ENCODE measurements around the gene FGF22.

Gene FGF22

DNA sequence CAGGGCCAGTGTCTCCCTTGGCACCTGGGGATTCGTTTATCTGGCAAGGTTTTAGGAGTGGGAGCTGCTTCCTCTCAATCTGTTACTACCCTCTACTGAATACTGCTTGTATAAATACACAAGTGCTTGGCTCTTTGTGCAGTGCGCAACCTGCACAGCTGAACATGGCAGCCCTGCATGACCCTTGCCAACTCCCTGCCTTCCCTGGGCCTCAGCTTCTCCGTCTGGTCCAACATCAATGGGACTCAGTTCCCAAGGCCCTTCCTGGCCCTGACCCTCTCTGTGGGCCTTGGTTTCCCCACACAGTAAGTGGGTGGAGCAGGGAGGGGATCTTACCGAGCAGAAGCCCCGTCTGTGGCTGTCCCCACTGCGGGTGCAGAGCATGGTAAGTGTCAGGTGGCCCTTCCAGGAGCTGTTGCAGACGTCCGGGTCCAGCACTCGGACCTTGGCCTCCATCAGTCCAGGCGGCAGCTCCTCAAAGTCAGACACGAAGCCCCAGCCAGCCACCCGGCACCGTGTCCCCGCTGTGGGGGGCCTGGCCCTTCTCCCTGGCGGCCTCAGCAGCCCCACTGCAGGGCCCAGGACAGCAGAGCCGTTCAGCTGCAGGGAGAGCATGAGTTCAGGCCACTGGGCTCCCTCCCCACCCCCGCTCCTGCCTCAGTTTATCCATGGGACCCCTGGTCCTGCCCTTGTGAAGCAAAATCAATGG lies 47.1 kb downstream of the FGF22 start:
- DNase-seq (ENCODE audit: insufficient read length, low spot score) (no peak), FAIRE-seq (no peak)
- no peak for TF ChIP-seq POU2F2 (IDR thresholded peaks at IDR 0.05; ENCODE audit: low read depth, low read length)
- no peak for TF ChIP-seq POLR2A (IDR thresholded peaks at IDR 0.05; ENCODE audit: low read depth, low read length)
- TF ChIP-seq PAX5 (IDR thresholded peaks at IDR 0.05; ENCODE audit: insufficient read depth, low read length, severe bottlenecking), result no peak
- no peak for TF ChIP-seq TAF1 (IDR thresholded peaks at IDR 0.05; ENCODE audit: low read depth, low read length)

GRCh38 chr19:687569-688166 lies 48.0 kb downstream of the FGF22 start:
- TF ChIP-seq POLR2A (IDR thresholded peaks at IDR 0.05; ENCODE audit: low read depth, low read length), result no peak
- no peak for TF ChIP-seq PAX5 (IDR thresholded peaks at IDR 0.05; ENCODE audit: insufficient read depth, low read length, severe bottlenecking)
- TF ChIP-seq TAF1 (IDR thresholded peaks at IDR 0.05; ENCODE audit: low read depth, low read length), result no peak
- TF ChIP-seq POU2F2 (IDR thresholded peaks at IDR 0.05; ENCODE audit: low read depth, low read length), result no peak
- no peak for TF ChIP-seq POLR2AphosphoS5 (IDR thresholded peaks at IDR 0.05; ENCODE audit: low read depth, low read length)
- no peak for TF ChIP-seq SPI1 (IDR thresholded peaks at IDR 0.05; ENCODE audit: low read depth, low read length)
- FAIRE-seq (no peak), DNase-seq (ENCODE audit: insufficient read length, low spot score) (no peak)

DNA sequence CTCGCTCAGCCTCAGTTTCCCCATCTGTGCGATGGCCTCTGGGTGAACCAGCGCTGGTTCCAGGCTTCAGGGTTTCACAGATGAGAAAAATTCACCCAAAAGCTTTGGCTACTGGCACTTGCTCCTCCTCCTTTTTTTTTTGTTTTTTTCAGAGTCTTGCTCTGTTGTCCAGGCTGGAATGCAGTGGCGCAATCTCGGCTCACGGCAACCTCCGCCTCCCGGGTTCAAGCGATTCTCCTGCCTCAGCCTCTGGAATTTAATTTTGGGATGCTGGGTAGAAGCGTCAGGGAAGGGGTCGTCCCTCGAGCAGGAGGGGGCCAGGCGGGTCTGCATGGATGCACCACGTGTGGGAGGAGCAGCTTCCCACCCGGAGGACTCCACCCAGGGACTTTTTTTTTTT lies 48.5 kb downstream of the FGF22 start:
- no peak for TF ChIP-seq POLR2A (IDR thresholded peaks at IDR 0.05; ENCODE audit: low read depth, low read length)
- TF ChIP-seq POU2F2 (IDR thresholded peaks at IDR 0.05; ENCODE audit: low read depth, low read length), result no peak
- no peak for TF ChIP-seq POLR2AphosphoS5 (IDR thresholded peaks at IDR 0.05; ENCODE audit: low read depth, low read length)
- TF ChIP-seq SPI1 (IDR thresholded peaks at IDR 0.05; ENCODE audit: low read depth, low read length), result no peak
- TF ChIP-seq TAF1 (IDR thresholded peaks at IDR 0.05; ENCODE audit: low read depth, low read length), result no peak
- TF ChIP-seq PAX5 (IDR thresholded peaks at IDR 0.05; ENCODE audit: insufficient read depth, low read length, severe bottlenecking), result no peak
- no peak for FAIRE-seq
- DNase-seq (ENCODE audit: insufficient read length, low spot score), result no peak

DNA sequence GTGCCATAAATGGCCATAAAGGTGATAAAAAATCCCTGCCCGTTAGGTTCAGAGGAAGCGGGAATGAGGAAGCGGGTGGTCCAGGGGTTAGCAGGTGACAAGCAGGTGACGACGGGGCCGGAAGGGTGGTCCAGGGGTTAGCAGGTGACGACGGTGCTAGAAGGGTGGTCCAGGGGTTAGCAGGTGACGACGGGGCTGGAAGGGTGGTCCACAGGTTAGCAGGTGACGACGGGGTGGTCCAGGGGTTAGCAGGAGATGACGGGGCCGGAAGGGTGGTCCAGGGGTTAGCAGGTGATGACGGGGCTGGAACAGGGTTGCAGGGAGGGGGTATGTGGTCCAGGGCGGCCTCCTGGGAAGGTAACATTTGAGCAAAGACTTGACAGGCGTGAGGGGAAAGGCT lies 49.3 kb downstream of the FGF22 start:
- DNase-seq (ENCODE audit: insufficient read length, low spot score) (no peak), FAIRE-seq (no peak)
- no peak for TF ChIP-seq POLR2A (IDR thresholded peaks at IDR 0.05; ENCODE audit: low read depth, low read length)
- TF ChIP-seq SPI1 (IDR thresholded peaks at IDR 0.05; ENCODE audit: low read depth, low read length), result no peak
- no peak for TF ChIP-seq TAF1 (IDR thresholded peaks at IDR 0.05; ENCODE audit: low read depth, low read length)
- no peak for TF ChIP-seq POU2F2 (IDR thresholded peaks at IDR 0.05; ENCODE audit: low read depth, low read length)
- no peak for TF ChIP-seq PAX5 (IDR thresholded peaks at IDR 0.05; ENCODE audit: insufficient read depth, low read length, severe bottlenecking)

GRCh38 chr19:690203-690602 lies 50.5 kb downstream of the FGF22 start:
- DNase-seq (ENCODE audit: insufficient read length, low spot score) (no peak), FAIRE-seq (no peak)
- TF ChIP-seq POLR2A (IDR thresholded peaks at IDR 0.05; ENCODE audit: low read depth, low read length), result no peak
- no peak for TF ChIP-seq POU2F2 (IDR thresholded peaks at IDR 0.05; ENCODE audit: low read depth, low read length)
- TF ChIP-seq POLR2AphosphoS5 (IDR thresholded peaks at IDR 0.05; ENCODE audit: low read depth, low read length), result no peak
- no peak for TF ChIP-seq PAX5 (IDR thresholded peaks at IDR 0.05; ENCODE audit: insufficient read depth, low read length, severe bottlenecking)

Data from GM12891 (cell line).